ENCODE measurements around the gene PAM. TPM values are rescaled to one million over a fixed set of nuclear protein-coding genes. Genes with fewer than 3 reads are reported as not detected.

Gene PAM
- total RNA-seq, 1 experiment from 2014 or later = 131 TPM

DNA sequence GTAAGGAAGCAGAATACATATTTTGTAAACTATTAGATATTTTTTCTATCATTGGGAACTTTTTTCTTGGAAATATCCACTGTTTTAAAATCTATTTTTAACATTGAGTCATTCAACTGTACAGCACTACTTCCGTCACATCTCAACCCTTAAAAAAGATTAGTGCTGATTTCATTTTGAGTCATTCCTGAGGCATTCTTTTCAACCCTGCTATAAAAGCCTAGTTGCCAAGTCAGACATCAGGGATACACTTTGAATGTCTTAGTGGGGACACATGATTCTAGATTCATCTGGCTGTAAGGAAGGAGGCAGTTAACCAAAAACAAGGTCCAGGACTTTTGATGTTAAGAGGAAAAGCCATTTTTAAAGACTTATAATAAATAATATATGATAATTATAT, 203.9 kb downstream of the PAM start:
- BruUV-seq (replicated peaks) = no TSS peak
- Histone ChIP-seq H3K9me3 (ENCODE audit: control insufficient read depth, insufficient read depth, low read depth, low read length) (no peaks in the 10 kb centered on the region), H3K4me3 (ENCODE audit: low read depth in 2 of 2, low read length in 2 of 2) (no peak overlapping the region), H3K27ac (ENCODE audit: low read length) (no peak overlapping the region), H3K4me1 (ENCODE audit: control insufficient read depth, insufficient read depth, low read length) (no peaks in the 10 kb centered on the region), H3K27me3 (ENCODE audit: control insufficient read depth, insufficient read depth, low read length) (no peaks in the 10 kb centered on the region), H3K36me3 (ENCODE audit: control insufficient read depth, insufficient read depth, low read length) (no peaks in the 10 kb centered on the region)
- in situ Hi-C loops (cut with HindIII; ENCODE audit: low pct_unique_long_range_greater_than_20kb, low sequenced_read_pairs) = no loop called here
- TF ChIP-seq, protein P1, sequence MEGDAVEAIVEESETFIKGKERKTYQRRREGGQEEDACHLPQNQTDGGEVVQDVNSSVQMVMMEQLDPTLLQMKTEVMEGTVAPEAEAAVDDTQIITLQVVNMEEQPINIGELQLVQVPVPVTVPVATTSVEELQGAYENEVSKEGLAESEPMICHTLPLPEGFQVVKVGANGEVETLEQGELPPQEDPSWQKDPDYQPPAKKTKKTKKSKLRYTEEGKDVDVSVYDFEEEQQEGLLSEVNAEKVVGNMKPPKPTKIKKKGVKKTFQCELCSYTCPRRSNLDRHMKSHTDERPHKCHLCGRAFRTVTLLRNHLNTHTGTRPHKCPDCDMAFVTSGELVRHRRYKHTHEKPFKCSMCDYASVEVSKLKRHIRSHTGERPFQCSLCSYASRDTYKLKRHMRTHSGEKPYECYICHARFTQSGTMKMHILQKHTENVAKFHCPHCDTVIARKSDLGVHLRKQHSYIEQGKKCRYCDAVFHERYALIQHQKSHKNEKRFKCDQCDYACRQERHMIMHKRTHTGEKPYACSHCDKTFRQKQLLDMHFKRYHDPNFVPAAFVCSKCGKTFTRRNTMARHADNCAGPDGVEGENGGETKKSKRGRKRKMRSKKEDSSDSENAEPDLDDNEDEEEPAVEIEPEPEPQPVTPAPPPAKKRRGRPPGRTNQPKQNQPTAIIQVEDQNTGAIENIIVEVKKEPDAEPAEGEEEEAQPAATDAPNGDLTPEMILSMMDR (IDR thresholded peaks at IDR 0.05) = no peak
- no peak for TF ChIP-seq POLR2AphosphoS5 (IDR thresholded peaks at IDR 0.05; ENCODE audit: low read depth, low read length)
- no peak for TF ChIP-seq SIN3A (IDR thresholded peaks at IDR 0.05; ENCODE audit: borderline replicate concordance, insufficient read depth, low read depth, low read length)
- TF ChIP-seq TCF7L2 (IDR thresholded peaks at IDR 0.05; ENCODE audit: low read depth, low read length) = no peak
- TF ChIP-seq REST (IDR thresholded peaks at IDR 0.05; ENCODE audit: insufficient read depth in 1 of 2, low read depth in 2 of 2, low read length in 1 of 2) = no peak
- ATAC-seq = peak; percentile 95
- CTCF ChIA-PET = no interaction called here
- POLR2A ChIA-PET = no interaction called here
- intact Hi-C loops (cut with micrococcal nuclease; ENCODE audit: unreplicated experiment) = no loop called here
- DNase-seq (ENCODE audit: low read depth, low spot score) = peak; percentile 82

DNA sequence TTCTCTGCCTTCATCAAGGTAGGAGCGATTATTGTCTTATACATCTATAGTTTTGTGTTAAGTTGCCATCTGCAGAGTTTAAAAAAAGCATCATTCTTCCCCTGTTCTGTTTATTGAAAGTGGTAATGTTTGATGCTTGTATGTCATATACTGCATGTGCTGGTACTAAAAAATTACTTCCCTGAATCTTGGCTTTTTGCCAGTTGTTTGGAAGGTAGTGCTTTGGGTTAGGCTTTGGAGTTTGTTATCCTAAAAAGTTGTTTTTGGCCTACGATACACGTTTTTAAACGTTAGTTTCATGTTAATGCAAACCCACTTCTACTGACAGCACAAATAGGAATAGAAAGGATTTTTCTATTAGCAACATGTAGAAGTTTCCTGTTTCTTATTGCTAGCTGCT, 206.6 kb downstream of the PAM start:
- CTCF ChIA-PET = no interaction called here
- no peak for ATAC-seq

More for the DNA sequence above, 206.6 kb downstream of the PAM start:
- in situ Hi-C loops (cut with HindIII; ENCODE audit: low pct_unique_long_range_greater_than_20kb, low sequenced_read_pairs) = no loop called here
- no peaks in the 10 kb centered on the region for H3K27me3 ChIP-seq (ENCODE audit: control insufficient read depth, insufficient read depth, low read length)
- intact Hi-C loops (cut with micrococcal nuclease; ENCODE audit: unreplicated experiment) = no loop called here
- no peaks in the 10 kb centered on the region for H3K36me3 ChIP-seq (ENCODE audit: control insufficient read depth, insufficient read depth, low read length)
- H3K4me3 ChIP-seq (ENCODE audit: low read depth in 2 of 2, low read length in 2 of 2) = no peak overlapping the region
- H3K9me3 ChIP-seq (ENCODE audit: control insufficient read depth, insufficient read depth, low read depth, low read length) = no peaks in the 10 kb centered on the region
- TF ChIP-seq SIN3A (IDR thresholded peaks at IDR 0.05; ENCODE audit: borderline replicate concordance, insufficient read depth, low read depth, low read length) (no peak), POLR2AphosphoS5 (IDR thresholded peaks at IDR 0.05; ENCODE audit: low read depth, low read length) (no peak), REST (IDR thresholded peaks at IDR 0.05; ENCODE audit: insufficient read depth in 1 of 2, low read depth in 2 of 2, low read length in 1 of 2) (no peak), TCF7L2 (IDR thresholded peaks at IDR 0.05; ENCODE audit: low read depth, low read length) (no peak)
- TF ChIP-seq, protein P1 (IDR thresholded peaks at IDR 0.05) = no peak
- no peaks in the 10 kb centered on the region for H3K4me1 ChIP-seq (ENCODE audit: control insufficient read depth, insufficient read depth, low read length)
- BruUV-seq (replicated peaks) = no TSS peak
- POLR2A ChIA-PET = no interaction called here
- DNase-seq (ENCODE audit: low read depth, low spot score) = no peak
- no peak overlapping the region for H3K27ac ChIP-seq (ENCODE audit: low read length)

All from Panc1 (cell line).